Body of pancreas (tissue), 4 donors: ENCODE results near the gene SCAANT1. TPM values are rescaled to one million over a fixed set of nuclear protein-coding genes. Genes with fewer than 3 reads are reported as not detected.

Experiments
- ATAC-seq: fragments of 150-250 bp; one replicate; pipeline ENCODE4 v1.9.1; 2016
- DNase-seq, 4 donors: peaks; one replicate each; pipeline ENCODE4 v3.0.0-alpha.2; 2019
- H3K27ac ChIP-seq, 4 donors: fragments of 200-600 bp; sonication (generic); 1 replicate in 3 of 4; 2 replicates in 1 of 4; pipeline versions ENCODE4 v1.5.1 to v1.6.1; 2016 to 2019; ENCODE audit warnings: mild to moderate bottlenecking in 1 of 4, mixed read lengths in 1 of 4, moderate library complexity in 1 of 4
- H3K27me3 ChIP-seq, 2 donors: fragments of 200-600 bp; sonication (generic); one replicate each; pipeline ENCODE4 v1.6.0; 2016; ENCODE audit warnings: mild to moderate bottlenecking in 1 of 2
- H3K36me3 ChIP-seq, 2 donors: fragments of 200-600 bp; sonication (generic); replicated peaks in 1 of 2; 2 replicates each; pipeline ENCODE4 v1.5.1; 2016; ENCODE audit warnings: low read depth in 2 of 2; ENCODE audit not compliant: insufficient read depth in 1 of 2
- H3K4me1 ChIP-seq: fragments of 200-600 bp; sonication (generic); one replicate; pipeline ENCODE4 v1.6.0; 2016
- H3K4me3 ChIP-seq, 2 donors: fragments of 200-600 bp; sonication (generic); 1 replicate in 1 of 2; 2 replicates in 1 of 2; pipeline ENCODE4 v1.5.1; 2016 to 2019
- H3K9me3 ChIP-seq, 3 donors: fragments of 200-600 bp; sonication (generic); 1 replicate in 2 of 3; 2 replicates in 1 of 3; pipeline ENCODE4 v1.5.1; 2016
- CTCF ChIP-seq, 7 experiments: fragments of 450-650 bp in 4 of 7; fragments of 200-600 bp in 3 of 7; sonication (generic) in 3 of 7; IDR thresholded peaks; one replicate each; pipeline ENCODE4 v1.5.1; 2016 to 2019; ENCODE audit warnings: antibody characterized with exemption in 7 of 7
- POLR2A ChIP-seq, 3 donors: fragments of 450-650 bp; IDR thresholded peaks; one replicate each; pipeline ENCODE4 v1.6.1; 2016; ENCODE audit warnings: antibody characterized with exemption in 3 of 3, mild to moderate bottlenecking in 2 of 3
- WGBS, 2 donors: methylation state at CpG; one replicate each; pipeline ENCODE4 v1.1.5; 2017; 5-methylcytosine and 5-hydroxymethylcytosine counted together
- intact Hi-C: fragments of 100-400 bp; cut with DNase I; formaldehyde crosslinking; loops from one replicate; pipeline ENCODE4 v1.15.1; 2023
- total RNA-seq, 2 donors: library from RNA; depleted of rRNA; stranded (reverse); fragments of >200 nt; gene quantifications; one replicate each; pipeline ENCODE4 v1.1.0, GENCODE V29; 2016

Gene SCAANT1
- total RNA-seq, 2 donors from 2014 or later = not detected

GRCh38 chr3:63955830-63956545 lies 43.8 kb upstream of the SCAANT1 start:
- H3K27ac ChIP-seq = peak overlapping the region; percentile 41 to 76 (median 60)
- no peaks in the 10 kb centered on the region for H3K36me3 ChIP-seq
- DNase-seq (no peak), ATAC-seq (peak; percentile 48)
- H3K4me3 ChIP-seq = no peak overlapping the region
- no peaks in the 10 kb centered on the region for H3K9me3 ChIP-seq
- whole genome bisulfite sequencing, 2 donors = 40 to 49% methylated on average over 13 of the region's 13 CpGs
- TF ChIP-seq POLR2A (IDR thresholded peaks at IDR 0.05) = no peak
- TF ChIP-seq CTCF (IDR thresholded peaks at IDR 0.05) = peak in 1 of 7 experiments; percentile 12
- peaks cover 90% of the 10 kb centered on the region for H3K4me1 ChIP-seq
- intact Hi-C loops = no loop called here
- no peaks in the 10 kb centered on the region for H3K27me3 ChIP-seq

DNA sequence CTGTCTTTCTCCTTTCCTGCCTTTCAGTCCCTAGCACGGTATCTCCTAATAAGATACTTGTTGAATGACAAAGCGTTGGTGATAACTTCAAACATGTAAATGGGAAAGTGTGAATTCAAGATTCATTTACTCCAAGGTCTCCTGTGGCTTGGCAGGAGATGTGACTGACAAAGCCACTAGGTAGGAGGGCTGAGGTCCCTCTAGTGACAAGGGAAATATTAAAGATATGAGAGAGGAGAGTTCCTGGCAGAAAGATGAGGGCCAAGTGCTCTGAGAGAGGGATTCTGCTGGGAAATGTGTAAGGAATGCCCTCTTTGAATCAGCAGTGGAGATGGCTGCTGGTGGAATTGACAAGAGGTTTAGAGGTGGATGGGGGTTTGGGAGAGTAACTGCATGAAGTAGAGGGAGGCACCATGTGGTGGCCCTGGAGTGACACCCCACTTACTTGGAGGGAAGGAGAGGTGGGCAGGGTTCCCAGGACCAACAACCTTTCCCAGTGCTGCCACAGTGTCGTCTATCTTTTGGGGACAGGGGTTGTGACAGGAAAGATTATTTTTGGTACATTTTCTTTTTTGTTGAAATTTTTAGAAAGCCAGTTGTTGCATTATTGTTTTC lies 43.0 kb upstream of the SCAANT1 start:
- H3K27ac ChIP-seq = peak overlapping the region; percentile 7 to 76 (median 60)

DNA sequence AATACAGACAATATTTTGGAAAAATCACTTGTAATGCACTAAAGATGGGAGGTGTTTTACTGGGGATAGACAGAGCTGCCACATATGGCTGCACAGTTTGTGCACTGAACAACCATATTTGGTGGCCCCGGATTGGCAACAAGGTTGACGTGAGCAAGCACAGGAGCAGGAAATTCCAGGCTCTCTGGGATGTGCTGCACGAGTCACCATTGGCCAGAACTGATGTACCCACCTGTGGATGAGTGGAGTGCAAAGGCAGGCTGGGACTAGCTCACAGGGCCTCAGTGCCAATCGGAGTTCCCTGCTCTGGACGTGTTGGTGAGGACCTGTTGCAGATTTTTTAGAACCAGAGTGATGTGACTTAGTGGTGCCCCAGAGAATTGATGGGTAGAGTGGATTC lies 42.0 kb upstream of the SCAANT1 start:
- peak overlapping the region in 1 of 4 donors; percentile 76 for H3K27ac ChIP-seq
- no peaks in the 10 kb centered on the region for H3K27me3 ChIP-seq
- no peak for TF ChIP-seq CTCF (IDR thresholded peaks at IDR 0.05)
- TF ChIP-seq POLR2A (IDR thresholded peaks at IDR 0.05) = no peak
- ATAC-seq = no peak
- 77 to 84% methylated on average over 5 of the region's 5 CpGs for WGBS, 2 donors
- no peaks in the 10 kb centered on the region for H3K36me3 ChIP-seq
- intact Hi-C loops = no loop called here
- no peaks in the 10 kb centered on the region for H3K9me3 ChIP-seq
- no peak overlapping the region for H3K4me3 ChIP-seq
- no peak for DNase-seq
- H3K4me1 ChIP-seq = peaks cover 90% of the 10 kb centered on the region

More for the DNA sequence above, 43.0 kb upstream of the SCAANT1 start:
- no peaks in the 10 kb centered on the region for H3K27me3 ChIP-seq
- H3K4me3 ChIP-seq = no peak overlapping the region
- WGBS, 2 donors = 10 to 25% methylated on average over 3 of the region's 3 CpGs
- TF ChIP-seq CTCF (IDR thresholded peaks at IDR 0.05) (no peak), POLR2A (IDR thresholded peaks at IDR 0.05) (no peak)
- ATAC-seq (peak; percentile 31), DNase-seq (no peak)
- intact Hi-C loops = no loop called here
- H3K4me1 ChIP-seq = peaks cover 90% of the 10 kb centered on the region
- H3K9me3 ChIP-seq = no peaks in the 10 kb centered on the region
- H3K36me3 ChIP-seq = no peaks in the 10 kb centered on the region

GRCh38 chr3:63952248-63952594 lies 40.0 kb upstream of the SCAANT1 start:
- TF ChIP-seq CTCF (IDR thresholded peaks at IDR 0.05) (no peak), POLR2A (IDR thresholded peaks at IDR 0.05) (no peak)
- Histone ChIP-seq H3K27ac (peak overlapping the region in 3 of 4 donors; percentile 0 to 60 (median 48)), H3K4me3 (no peak overlapping the region), H3K9me3 (no peaks in the 10 kb centered on the region), H3K36me3 (no peaks in the 10 kb centered on the region), H3K4me1 (peaks cover 85% of the 10 kb centered on the region), H3K27me3 (no peaks in the 10 kb centered on the region)
- no peak for DNase-seq
- 20 to 24% methylated on average over 2 of the region's 2 CpGs for WGBS, 2 donors
- intact Hi-C loops = no loop called here
- no peak for ATAC-seq
